ENCODE results near the gene ARRDC4. TPM values are rescaled to one million over a fixed set of nuclear protein-coding genes. Genes with fewer than 3 reads are reported as not detected.

The ARRDC4 gene
- total and polyA plus RNA-seq, 2 of the 8 experiments (the other 6 are each of a cell fraction or from before 2014, with no cell fraction given) = 3.5 to 3.8 TPM

GRCh38 chr15:98000249-98001203, 40.0 kb downstream of the ARRDC4 start:
- 78 to 100% methylated on average over 3 to 11 of the region's 11 CpGs for WGBS, 2 experiments (ENCODE audit: extremely low coverage in 1 of 2, insufficient coverage in 1 of 2, insufficient read length in 1 of 2, insufficient replicate concordance in 2 of 2, low coverage in 1 of 2, low lambda C conversion rate in 2 of 2, missing lambda C conversion rate in 1 of 2)
- no peak for FAIRE-seq

More at GRCh38 chr15:98000249-98001203, 40.0 kb downstream of the ARRDC4 start:
- peaks cover 20% of the 10 kb centered on the region; the same call in 1 of the 2 replicates for H3K23me2 ChIP-seq (ENCODE audit: low read depth, low read length)
- no peak overlapping the region for H4K8ac ChIP-seq (ENCODE audit: extremely low read depth, insufficient read depth, low read length)
- ChIA-PET POLR2A (ENCODE audit: partially characterized antibody) (no interaction called here), CTCF (ENCODE audit: partially characterized antibody) (no interaction called here)
- no peak overlapping the region for H3K14ac ChIP-seq (ENCODE audit: insufficient read length)
- H3K27me3 ChIP-seq (replicated peaks in 1 of 4; ENCODE audit: control insufficient read depth in 3 of 4, extremely low read depth in 1 of 4, insufficient read depth in 3 of 4, low read length in 3 of 4) = no peaks in the 10 kb centered on the region; a peak in 1 of 7 replicates
- no peak overlapping the region for H4K5ac ChIP-seq (ENCODE audit: insufficient read length, low read depth, low read length)
- H3K9ac ChIP-seq (replicated peaks in 1 of 4; ENCODE audit: extremely low read depth in 1 of 4, low read depth in 3 of 4, low read length in 3 of 4) = no peak overlapping the region
- no peak for TF ChIP-seq FOSL1 (IDR thresholded peaks at IDR 0.05; ENCODE audit: insufficient read depth, low read depth, low read length)
- TF ChIP-seq, protein P1, sequence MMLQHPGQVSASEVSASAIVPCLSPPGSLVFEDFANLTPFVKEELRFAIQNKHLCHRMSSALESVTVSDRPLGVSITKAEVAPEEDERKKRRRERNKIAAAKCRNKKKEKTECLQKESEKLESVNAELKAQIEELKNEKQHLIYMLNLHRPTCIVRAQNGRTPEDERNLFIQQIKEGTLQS (IDR thresholded peaks at IDR 0.05; ENCODE audit: insufficient read depth, low read depth, low read length) = no peak
- no peak for TF ChIP-seq SUZ12 (IDR thresholded peaks at IDR 0.05; ENCODE audit: low read length)
- TF ChIP-seq SP2 (IDR thresholded peaks at IDR 0.05; ENCODE audit: low read length) = no peak
- TF ChIP-seq BACH1 (IDR thresholded peaks at IDR 0.05; ENCODE audit: low read length) = no peak
- TF ChIP-seq EZH2 (IDR thresholded peaks at IDR 0.05; ENCODE audit: low read depth, low read length, severe bottlenecking) = no peak
- TF ChIP-seq TAF7 (optimal IDR thresholded peaks at IDR 0.05; ENCODE audit: borderline replicate concordance, low read depth, low read length) = no peak
- TF ChIP-seq RBBP5 (IDR thresholded peaks at IDR 0.05; ENCODE audit: borderline replicate concordance, low read depth, low read length) = no peak
- TF ChIP-seq YY1 (IDR thresholded peaks at IDR 0.05; ENCODE audit: low read depth, low read length) = no peak
- H3K23ac ChIP-seq (ENCODE audit: insufficient read length) = no peak overlapping the region
- H4K20me1 ChIP-seq (replicated peaks in 1 of 2; ENCODE audit: control insufficient read depth in 1 of 2, insufficient read depth in 2 of 2, low read length in 2 of 2) = peaks cover 0 to 18% of the 10 kb centered on the region in 2 experiments
- H3K18ac ChIP-seq (ENCODE audit: extremely low read depth, low read length) = no peak overlapping the region
- H2AK5ac ChIP-seq (ENCODE audit: low read depth, low read length) = peak overlapping the region; percentile 45
- H4K91ac ChIP-seq (replicated peaks; ENCODE audit: insufficient read length, low read length) = peak overlapping the region; percentile 26
- no peak overlapping the region for H3K27ac ChIP-seq (ENCODE audit: low read depth, low read length)
- H3K79me2 ChIP-seq (ENCODE audit: control insufficient read depth in 1 of 2, insufficient read depth in 2 of 2, low read length in 2 of 2) = peaks cover 0 to 9% of the 10 kb centered on the region in 2 experiments; a peak in 2 of 4 replicates
- H3K56ac ChIP-seq (replicated peaks; ENCODE audit: insufficient read length, low read depth, low read length) = peak overlapping the region; percentile 98
- no peak for DNase-seq (ENCODE audit: low read depth in 1 of 2, low spot score in 2 of 2)
- H2AFZ ChIP-seq (ENCODE audit: low read length) = no peak overlapping the region
- H3K36me3 ChIP-seq (ENCODE audit: control insufficient read depth in 2 of 4, insufficient read depth in 4 of 4, low read length in 3 of 4) = no peaks in the 10 kb centered on the region; a peak in 1 of 8 replicates
- peaks cover 0 to 4% (median 3%) of the 10 kb centered on the region in 4 experiments; a peak in 3 of 7 replicates for H3K4me1 ChIP-seq (replicated peaks in 1 of 4; ENCODE audit: control insufficient read depth in 3 of 4, insufficient read depth in 4 of 4, low read length in 3 of 4)
- no peak overlapping the region for H2BK12ac ChIP-seq (ENCODE audit: low read depth, low read length)
- no peak overlapping the region for H2BK120ac ChIP-seq (replicated peaks; ENCODE audit: low read depth, low read length)
- no peak overlapping the region for H3K4me2 ChIP-seq (ENCODE audit: insufficient read depth in 1 of 2, low read depth in 2 of 2, low read length in 2 of 2)
- no peak overlapping the region for H2BK5ac ChIP-seq (ENCODE audit: low read depth, low read length)
- no peak overlapping the region for H3K4me3 ChIP-seq (ENCODE audit: extremely low read depth in 1 of 4, insufficient read depth in 2 of 4, low read depth in 3 of 4, low read length in 4 of 4)
- H3K4ac ChIP-seq (replicated peaks; ENCODE audit: insufficient read length, low read depth, low read length) = no peak overlapping the region
- H2BK15ac ChIP-seq (ENCODE audit: low read length) = no peak overlapping the region; the same call in 1 of the 2 replicates
- peaks cover 0 to 10% of the 10 kb centered on the region in 2 experiments; a peak in 2 of 4 replicates for H3K9me3 ChIP-seq (ENCODE audit: insufficient read depth in 2 of 2, low read depth in 1 of 2, low read length in 1 of 2)
- H2BK20ac ChIP-seq (ENCODE audit: low read length) = no peak overlapping the region
- no peaks in the 10 kb centered on the region; the same call in 1 of the 2 replicates for H3K79me1 ChIP-seq (ENCODE audit: low read depth, low read length)

Data from H1 (cell line).